NT2/D1 (cell line): ENCODE results near the gene PARVG.

Source experiments
- SUZ12 ChIP-seq: IDR thresholded peaks from 2 replicates; pipeline ENCODE4 v1.6.1; 2011; ENCODE audit not compliant: insufficient read length, insufficient read depth; ENCODE audit errors: extremely low read depth
- YY1 ChIP-seq: IDR thresholded peaks from 2 replicates; pipeline ENCODE4 v1.6.1; 2011; ENCODE audit not compliant: insufficient read length, insufficient read depth
- ZNF274 ChIP-seq: IDR thresholded peaks from 2 replicates; pipeline ENCODE4 v1.6.1; 2011; ENCODE audit warnings: mild to moderate bottlenecking, low read depth, low read length

DNA sequence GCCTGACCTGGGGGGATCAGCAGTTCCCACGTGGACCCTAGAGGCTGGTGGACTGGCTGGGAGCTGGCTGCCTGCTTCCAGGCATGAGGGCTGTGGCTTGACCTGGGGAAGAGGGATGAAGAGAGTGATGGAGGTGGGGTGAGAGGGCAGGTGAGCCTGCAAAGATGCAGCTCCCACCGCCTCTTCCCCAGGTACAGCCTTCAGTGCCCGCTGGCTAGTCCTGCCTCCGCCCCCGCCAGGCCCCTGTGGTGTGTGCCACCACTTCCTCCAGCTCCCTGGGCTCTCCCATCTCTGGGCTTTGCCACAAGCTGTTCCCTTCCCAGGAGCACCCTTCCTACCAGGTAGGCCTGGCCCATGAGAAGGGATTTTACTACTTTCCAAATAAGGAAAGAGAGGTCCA lies 19.1 kb downstream of the PARVG start:
- no peak for TF ChIP-seq YY1
- TF ChIP-seq SUZ12, result no peak
- no peak for TF ChIP-seq ZNF274
